GM18520 (cell line): ENCODE results near the gene CNDP1.

Experiments used
- ATAC-seq: cut with Tn5 transposase; IDR thresholded peaks from one replicate; pipeline ENCODE4 v1.9.1; 2021; ENCODE audit not compliant: unreplicated experiment

CNDP1 gene

DNA sequence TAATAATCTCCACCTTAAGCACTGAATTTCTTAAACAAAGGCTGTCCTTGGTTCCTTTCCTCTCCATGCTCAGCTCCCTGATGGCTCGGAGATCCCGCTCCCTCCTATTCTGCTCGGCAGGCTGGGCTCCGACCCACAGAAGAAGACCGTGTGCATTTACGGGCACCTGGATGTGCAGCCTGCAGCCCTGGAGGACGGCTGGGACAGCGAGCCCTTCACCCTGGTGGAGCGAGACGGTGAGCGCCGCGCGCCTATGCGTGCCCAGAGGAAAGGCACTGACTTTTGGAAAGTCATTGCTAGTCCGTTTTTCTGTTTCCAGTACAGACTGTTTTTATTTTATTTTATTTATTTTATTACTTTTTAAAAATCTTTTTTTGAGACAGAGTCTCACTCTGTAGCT lies 28.5 kb upstream of the CNDP1 start:
- no peak for ATAC-seq

DNA sequence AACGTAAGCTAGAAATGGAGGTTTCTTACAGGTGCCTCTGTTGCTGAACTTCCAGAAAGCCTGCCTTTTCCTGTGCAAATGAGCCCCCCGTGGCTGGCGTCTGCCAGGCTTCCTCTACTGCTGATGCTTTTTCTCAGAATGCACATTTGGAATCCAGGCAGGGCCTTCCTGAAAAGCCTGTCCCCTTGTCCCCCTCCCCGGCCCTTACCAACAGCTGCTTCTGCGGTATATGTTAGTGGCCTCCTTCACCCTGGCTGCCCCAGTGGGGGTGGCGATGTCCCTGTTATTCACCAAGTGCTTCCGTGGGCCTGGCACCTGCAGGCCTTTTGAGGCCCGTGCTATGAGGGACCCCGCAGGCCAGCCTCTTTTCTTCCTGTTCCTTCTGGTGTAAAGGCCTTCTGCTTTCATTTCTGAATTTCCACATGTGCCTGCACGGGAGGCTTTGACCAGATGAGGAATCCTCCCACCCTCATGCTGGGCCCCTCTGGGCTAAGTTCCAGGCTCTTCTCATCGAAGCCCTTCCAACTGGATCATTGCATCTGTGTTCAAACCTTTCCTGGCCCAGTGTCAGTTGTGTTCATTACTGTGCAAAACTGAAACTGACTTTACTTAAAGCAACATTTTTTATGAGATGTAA lies 27.7 kb upstream of the CNDP1 start:
- ATAC-seq: no peak

DNA sequence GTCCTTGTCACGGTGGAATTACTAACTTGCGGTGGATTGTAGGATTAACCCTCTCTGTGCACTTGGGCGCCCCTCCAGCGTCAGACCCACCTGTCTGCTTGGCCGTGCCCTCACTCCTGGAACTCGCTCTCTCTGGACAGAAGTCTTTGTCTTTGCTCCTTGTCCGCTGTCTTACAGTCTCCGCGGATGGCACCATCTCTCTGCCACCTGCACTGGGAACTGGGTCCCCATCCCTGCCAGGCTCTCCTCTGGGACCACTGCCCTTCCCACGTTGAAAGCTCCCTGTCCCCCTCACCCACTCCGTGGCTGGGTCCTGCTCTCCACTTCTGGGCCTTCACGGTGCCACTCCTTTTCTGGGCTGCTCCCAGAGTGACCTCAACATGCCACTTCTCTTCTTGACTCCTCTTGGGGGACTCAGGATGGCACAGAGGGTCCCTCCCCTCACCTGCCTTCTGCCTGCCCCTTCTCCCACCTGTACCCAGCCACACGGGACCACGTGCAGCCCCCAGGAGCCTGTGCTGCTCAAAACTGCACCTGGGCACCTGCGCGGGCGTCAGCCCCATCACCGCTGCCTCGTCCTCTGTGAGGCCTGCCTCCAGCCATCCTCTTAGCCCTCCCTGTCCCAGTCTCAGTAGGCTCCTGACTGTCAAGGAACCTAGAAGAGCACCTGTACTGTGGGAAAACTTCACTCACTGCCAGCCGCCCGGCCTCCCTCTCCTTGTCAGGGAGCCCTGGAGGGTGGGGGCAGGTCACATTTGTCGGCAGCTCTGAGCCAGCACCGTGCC lies 27.0 kb upstream of the CNDP1 start:
- no peak for ATAC-seq

DNA sequence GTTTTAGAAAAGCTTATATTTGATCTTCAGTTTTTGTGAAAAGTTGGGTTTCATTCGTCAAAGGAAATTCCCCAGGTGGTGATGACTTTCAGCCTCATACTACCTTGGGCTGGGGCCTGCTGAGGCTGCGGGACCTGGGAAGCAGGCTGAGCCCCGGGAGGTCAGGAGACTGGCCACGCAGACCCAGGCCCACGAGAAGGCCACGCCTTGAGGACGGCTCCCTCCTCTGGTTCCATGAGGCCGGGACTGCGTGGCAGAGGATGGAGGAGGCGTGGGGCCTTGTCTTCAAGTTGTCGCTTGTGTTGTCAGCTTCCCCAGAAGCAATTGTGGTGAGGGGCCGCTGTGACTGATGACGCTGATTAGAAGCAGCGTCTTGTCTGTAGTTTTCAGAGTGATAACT lies 26.4 kb upstream of the CNDP1 start:
- ATAC-seq: no peak

DNA sequence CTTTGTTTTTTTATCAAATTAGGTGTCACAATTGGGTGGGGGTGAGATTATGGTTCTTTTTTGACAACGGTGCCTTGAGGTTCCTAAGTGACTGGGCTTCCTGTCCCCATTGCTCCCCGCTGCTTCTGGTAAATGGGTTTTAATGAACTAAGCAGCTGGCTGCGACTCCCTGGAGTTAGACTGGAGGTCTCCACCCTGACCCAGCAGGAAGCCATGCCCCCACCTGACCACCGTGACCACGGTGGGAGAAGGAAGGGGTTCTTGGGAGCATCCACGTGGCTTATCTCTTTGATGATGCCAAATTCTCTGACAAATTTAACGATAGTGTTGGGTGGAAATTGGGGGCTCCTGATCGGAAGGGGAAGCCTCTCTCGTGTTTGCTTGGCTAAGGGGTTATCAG lies 25.9 kb upstream of the CNDP1 start:
- ATAC-seq: no peak

DNA sequence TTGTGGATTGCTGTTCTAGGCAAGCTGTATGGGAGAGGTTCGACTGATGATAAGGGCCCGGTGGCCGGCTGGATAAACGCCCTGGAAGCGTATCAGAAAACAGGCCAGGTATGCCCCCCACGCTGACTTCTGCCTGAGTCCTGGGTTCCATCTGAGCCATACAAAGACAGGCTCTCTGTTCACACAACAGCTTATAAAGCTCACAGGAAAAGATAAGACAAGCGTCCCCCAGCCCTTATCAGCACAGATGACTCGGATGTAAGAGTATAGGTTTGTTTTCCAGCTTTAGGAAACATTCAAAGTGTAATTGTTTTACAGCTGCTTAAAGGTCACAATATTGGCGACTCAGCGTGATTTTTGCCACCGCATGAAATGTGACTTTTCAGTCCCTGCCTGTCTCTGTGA lies 25.5 kb upstream of the CNDP1 start:
- ATAC-seq: no peak

DNA sequence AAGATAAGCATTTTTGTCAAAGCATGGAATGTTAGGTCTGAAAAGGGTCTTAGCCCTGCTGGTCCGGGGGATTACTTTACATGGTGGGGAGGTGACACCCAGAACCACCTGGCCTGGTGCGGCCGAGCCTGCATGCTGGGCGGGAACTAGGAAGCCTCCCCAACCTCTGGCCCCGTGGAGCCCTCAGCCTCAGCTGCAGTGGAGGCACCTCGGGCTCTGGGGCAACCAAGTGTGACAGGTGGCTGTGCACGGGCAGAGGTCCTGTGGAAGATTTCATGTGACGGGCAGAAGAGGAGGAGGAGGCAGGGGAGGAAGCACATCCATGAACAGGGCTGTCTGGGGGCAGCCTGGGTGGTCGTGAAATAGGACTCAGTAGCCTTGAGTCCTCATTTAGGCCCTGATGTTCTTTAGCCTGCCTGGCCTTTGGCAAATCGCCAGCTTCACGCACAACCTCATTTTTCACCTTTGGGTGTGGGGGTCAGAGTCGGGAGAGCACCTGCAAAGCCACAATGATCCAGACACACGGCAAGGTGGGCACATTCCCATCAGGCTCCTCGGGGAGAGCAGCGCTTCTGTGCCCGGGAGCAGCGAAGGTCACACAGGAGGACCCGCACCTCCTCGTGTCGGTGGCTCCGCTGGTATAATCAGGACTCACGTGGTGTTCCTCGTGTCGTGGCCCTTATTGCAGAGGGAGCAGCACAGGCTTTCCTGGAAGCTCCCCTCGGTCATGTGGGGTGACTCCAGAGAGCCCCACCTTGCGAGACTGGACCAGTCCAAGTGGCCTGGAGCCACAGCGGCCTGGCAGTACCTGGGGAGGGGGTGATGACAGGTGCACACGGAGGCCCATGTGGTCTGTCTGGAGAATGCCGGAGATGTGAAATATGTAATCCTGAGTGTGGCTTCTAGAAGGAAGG lies 24.2 kb upstream of the CNDP1 start:
- ATAC-seq: no peak

DNA sequence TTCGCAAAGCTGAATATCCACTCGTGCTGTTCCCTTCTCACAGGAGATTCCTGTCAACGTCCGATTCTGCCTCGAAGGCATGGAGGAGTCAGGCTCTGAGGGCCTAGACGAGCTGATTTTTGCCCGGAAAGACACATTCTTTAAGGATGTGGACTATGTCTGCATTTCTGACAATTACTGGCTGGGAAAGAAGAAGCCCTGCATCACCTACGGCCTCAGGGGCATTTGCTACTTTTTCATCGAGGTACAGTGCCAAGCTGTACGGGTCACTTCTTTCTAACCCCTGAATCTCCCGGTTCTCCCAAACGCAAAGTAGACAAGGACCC lies 23.6 kb upstream of the CNDP1 start:
- no peak for ATAC-seq

DNA sequence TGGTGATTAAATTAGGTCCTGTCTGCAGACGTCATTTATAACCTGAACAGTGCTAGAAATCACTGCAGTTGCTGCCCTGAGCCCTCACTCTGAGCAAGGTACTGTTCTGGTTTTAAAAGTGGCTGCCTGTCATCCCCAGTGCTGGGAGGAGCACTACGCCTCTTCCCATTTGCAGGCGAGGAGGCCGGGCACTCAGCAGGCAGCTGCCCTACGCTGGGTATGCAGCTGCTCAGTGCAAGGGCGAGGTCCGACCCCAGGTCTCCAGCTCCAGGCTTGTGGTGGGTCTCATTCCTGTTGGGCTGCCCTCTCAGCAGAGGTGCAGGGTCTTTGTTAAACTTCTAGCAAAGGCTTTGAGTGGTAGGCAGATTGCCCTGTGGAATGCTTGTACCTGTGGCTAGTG lies 22.5 kb upstream of the CNDP1 start:
- ATAC-seq: no peak

DNA sequence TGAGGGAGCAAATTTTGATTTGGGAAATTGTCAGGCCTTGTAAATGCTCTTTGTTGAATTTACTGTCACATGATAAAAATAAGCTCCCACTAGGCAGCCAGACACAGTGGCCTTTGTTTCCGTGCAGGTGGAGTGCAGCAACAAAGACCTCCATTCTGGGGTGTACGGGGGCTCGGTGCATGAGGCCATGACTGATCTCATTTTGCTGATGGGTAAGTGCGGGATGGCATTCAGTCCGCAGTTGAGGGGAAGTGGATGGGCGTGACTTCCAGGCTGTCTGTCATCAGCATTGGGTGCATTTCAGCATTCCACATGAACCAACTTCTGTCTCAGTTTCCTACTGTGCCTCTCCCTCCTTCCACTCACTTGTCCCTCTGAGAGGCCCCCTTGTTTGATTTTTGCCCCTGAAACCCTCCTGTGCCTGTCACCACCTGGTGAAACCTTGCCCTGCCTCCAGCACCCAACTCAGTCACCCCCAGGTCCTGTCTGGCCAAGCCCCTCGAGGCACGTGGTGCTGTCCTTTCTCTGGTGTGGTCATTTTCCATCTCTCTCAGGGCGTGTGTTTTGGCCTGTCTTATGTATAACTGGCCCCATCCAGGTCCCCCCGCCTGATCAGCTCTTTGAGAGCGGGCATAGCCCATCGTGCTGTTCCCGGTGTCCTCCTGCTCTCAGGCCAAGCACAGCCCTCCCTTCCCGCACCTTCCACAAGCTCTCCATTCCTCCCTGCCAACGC lies 21.8 kb upstream of the CNDP1 start:
- ATAC-seq: no peak

DNA sequence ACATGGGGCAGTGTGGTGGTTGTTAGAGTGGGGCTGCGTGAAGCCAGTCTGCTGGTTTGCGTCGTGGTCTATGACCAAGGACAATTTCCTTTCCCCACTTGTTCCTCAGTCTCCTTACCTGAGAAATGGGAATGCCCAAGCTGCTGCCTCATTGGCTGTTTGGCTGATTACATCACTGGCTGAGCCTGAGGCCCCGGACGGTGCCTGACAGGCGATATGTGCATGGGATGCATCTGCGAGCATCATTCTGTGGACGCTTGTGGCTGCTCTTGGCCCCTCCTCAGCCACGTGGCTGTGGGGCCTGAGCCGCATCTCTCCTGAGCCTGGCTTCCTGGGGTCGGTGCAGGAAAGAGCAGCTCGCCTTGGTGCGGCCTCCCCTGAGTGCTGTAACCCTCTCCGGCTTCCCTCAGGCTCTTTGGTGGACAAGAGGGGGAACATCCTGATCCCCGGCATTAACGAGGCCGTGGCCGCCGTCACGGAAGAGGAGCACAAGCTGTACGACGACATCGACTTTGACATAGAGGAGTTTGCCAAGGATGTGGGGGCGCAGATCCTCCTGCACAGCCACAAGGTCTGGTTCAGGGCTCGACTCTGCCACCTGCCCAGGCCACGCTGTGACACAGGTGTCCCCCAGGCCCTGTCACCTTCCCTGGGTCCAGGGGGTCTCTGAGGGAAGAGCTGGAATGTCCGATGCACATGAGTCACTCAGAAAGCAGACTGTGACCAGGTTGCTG lies 21.0 kb upstream of the CNDP1 start:
- ATAC-seq: no peak

DNA sequence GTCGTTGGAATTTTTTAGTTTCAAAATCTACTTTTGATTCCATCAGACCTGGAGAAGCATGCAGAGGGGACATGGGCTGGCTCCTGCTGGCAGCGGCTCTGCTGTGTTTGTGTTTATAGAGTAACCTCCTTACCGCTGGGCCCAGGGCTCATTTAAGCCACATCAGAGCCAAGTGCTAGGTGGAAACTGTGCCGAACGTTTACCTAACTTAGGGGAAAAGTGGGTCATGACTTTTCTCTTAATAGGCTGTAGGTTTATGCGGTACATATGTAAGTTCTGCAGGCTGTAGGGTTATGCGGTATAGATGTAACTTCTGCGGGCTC lies 20.5 kb upstream of the CNDP1 start:
- ATAC-seq: no peak

DNA sequence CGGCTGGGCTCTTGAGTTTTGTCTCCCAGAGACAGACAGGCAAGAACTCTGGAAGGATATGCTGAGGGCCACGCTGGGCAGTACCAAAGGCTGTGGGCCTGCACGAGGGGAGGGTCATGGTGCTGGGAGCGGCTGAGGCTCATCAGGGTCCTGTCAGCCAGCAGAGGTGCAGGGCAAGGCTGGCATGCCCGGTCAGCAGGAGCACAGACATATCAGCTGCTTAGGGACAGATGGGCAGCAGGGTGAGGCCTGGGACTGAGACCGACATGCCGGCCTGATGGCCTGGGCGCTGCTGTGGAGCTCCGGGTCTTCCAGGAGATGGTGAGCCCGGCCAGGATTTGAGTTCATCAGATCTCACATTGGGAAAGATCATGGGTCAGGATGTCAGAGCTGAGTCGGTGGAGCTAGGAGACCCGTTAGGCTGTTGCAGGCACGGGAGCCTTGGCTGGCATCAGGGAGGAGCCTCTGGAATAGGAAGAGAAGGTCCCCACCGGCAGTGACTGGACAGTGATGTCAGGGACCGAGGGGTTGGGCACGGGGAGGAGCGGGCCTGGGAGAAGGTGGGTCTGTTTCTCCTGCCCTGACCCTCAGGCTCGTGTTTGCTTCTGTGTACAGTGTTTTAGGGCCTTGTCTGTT lies 19.3 kb upstream of the CNDP1 start:
- ATAC-seq: no peak

DNA sequence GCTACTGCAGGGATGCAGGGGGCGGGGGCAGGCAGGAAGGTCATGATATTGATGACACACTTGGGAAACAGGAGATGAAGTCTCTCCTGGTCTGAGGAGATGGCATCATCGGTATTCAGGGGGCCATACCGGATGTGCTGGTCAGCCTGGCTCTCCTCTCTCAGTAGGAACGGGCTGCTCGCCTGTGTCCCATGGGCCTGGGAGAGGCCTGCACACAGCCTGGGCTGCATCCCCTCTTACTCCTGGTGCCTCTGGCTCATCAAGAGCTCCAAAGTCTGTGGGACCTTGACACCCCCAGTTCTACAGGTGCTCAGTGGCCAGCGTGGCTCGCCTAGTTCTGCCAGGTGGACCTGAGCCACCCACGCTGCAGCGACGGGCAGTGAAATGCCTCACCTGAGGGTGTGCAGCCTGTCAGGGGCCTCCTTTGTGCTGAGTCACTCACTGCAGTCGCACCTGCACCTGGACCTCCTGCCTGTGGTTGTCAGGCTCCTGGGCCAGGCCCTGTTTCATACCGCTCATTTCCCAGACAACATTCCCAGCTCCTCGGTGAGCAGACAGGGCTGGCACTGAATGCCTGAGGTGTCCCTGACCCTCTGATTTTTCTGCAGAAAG lies 18.6 kb upstream of the CNDP1 start:
- no peak for ATAC-seq

DNA sequence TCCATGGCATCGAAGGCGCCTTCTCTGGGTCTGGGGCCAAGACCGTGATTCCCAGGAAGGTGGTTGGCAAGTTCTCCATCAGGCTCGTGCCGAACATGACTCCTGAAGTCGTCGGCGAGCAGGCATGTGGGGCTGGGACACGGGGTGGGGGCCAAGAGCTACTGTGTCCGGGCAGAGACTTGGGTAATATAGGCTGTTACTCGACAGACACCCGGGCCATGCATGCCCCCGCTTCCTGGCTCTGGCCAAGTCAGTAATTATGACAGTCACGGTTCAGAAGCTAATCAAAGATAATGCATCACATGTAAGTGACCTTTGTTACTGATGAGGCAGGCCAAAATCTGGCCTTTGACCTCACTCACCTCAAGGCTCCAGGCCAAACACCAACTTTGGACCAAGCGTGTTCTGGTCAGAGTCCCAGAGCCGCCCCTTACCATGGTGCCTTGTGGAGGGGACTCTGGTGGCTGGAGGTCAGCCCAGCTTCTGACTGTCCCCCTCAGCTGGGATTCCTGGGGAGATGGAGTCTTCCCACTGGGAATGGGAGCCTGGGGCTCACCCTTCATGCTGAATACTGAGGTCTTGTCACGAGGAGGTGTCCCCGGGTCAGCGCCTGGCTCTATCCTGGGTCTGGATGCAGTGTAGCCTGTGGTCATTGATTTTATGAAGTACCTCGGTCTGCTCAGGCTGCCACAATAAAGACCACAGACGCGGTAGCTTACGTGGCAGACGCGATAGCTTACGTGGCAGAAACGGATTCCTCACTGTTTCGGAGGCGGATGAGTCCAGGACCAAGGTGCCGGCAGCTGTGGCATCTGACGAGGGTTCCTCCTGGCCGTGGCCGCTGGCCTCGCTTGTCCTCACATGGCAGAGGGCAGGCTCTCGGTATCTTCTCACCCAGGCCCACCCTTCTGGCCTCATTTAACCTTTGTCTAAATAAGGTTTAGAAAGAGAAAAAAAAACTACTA lies 17.7 kb upstream of the CNDP1 start:
- no peak for ATAC-seq

DNA sequence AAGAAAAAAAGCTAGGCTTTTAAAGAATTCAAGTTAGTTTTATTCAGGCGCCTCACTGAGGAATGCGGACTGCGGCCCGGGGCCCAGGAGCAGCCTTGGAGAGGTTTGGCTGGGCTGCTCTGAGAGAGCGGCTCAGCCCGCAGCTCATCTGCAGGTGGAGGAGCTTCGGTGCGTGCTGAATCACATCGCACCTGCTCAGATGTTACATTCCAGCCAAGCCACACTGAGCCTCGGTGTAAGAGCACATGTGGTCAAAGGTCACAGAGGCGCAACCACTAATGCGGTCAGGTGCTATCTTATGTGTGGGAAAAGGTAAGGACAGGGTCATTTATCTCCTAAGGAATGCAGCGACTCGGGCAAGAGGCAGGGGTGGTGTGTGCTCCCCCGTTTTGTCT lies 17.1 kb upstream of the CNDP1 start:
- ATAC-seq: no peak

DNA sequence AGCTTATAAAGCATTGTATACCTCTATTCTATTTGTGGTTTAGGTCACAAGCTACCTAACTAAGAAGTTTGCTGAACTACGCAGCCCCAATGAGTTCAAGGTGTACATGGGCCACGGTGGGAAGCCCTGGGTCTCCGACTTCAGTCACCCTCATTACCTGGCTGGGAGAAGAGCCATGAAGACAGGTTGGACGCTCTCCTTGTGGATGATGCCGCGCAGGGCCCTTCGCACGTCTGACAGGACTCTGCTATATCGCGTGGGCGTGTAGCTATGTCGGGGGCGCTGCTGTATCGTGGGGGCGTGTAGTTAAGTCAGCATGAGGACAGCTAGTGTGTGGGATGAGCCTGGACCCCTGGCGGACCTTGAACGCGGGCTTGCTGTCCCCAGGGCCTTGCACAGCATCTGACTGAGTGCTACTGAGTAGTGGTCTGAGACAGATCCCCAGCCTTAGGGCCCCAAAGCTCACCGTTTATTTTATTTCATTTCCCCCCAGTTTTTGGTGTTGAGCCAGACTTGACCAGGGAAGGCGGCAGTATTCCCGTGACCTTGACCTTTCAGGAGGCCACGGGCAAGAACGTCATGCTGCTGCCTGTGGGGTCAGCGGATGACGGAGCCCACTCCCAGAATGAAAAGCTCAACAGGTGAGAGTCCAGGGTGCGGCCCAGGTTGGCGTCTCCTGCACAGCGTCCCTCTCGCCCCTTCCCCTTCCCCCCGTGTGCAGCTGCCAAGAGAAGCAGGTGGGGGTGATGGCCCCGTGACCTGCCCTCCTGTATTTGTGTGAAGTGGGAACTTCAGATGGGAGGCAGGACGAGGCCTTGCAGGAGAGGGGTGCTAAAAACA lies 15.6 kb upstream of the CNDP1 start:
- no peak for ATAC-seq
